Lower leg skin (tissue), 3 donors: ENCODE measurements around the gene SULF2.

Experiments used
- POLR2A ChIP-seq, 2 donors: fragments of 450-650 bp; IDR thresholded peaks; one replicate each; pipeline ENCODE4 v1.6.1; 2016 to 2017; ENCODE audit warnings: antibody characterized with exemption in 2 of 2, mild to moderate bottlenecking in 1 of 2, moderate library complexity in 1 of 2
- TF ChIP-seq, protein P1 (sequence below), 3 donors: fragments of 450-650 bp; IDR thresholded peaks; one replicate each; pipeline ENCODE4 v1.5.1; 2016; ENCODE audit warnings: antibody characterized with exemption in 3 of 3, mild to moderate bottlenecking in 3 of 3, moderate library complexity in 2 of 3

DNA sequence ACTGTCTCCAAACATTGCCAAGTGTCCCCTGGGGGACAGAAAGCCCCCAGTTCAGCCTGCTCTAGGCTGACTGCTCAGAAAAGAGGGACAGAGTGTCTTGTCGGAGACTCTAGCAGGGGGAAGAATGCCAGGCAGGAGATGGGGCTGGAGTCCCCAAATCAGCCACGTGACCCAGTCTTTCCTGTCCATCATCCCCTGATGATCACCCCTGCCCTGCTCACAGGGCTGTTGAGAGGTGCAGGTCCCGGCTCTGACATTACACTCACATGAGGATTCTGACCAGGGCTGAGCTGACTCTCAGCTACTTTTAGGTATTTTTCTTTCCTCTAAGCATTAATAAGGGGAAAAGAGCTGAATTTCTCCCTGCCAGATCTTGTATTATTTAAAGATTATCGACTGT is 115.8 kb downstream of the SULF2 start:
- TF ChIP-seq, protein P1, sequence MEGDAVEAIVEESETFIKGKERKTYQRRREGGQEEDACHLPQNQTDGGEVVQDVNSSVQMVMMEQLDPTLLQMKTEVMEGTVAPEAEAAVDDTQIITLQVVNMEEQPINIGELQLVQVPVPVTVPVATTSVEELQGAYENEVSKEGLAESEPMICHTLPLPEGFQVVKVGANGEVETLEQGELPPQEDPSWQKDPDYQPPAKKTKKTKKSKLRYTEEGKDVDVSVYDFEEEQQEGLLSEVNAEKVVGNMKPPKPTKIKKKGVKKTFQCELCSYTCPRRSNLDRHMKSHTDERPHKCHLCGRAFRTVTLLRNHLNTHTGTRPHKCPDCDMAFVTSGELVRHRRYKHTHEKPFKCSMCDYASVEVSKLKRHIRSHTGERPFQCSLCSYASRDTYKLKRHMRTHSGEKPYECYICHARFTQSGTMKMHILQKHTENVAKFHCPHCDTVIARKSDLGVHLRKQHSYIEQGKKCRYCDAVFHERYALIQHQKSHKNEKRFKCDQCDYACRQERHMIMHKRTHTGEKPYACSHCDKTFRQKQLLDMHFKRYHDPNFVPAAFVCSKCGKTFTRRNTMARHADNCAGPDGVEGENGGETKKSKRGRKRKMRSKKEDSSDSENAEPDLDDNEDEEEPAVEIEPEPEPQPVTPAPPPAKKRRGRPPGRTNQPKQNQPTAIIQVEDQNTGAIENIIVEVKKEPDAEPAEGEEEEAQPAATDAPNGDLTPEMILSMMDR (IDR thresholded peaks at IDR 0.05), result no peak
- no peak for TF ChIP-seq POLR2A (IDR thresholded peaks at IDR 0.05)
